Effector memory CD4-positive, alpha-beta T cell (primary cell): Measurements from ENCODE around the gene SMAP1.

Experiments used
- DNase-seq, 3 donors: peaks; one replicate each; pipeline ENCODE4 v3.0.0-alpha.2; 2020
- H3K27ac ChIP-seq: 2 replicates; pipeline ENCODE4 v1.7.0; 2013; ENCODE audit warnings: mild to moderate bottlenecking, low read length, moderate library complexity; ENCODE audit not compliant: insufficient read depth, poor library complexity, severe bottlenecking
- H3K27me3 ChIP-seq: replicated peaks from 2 replicates; pipeline ENCODE4 v1.7.0; 2013; ENCODE audit warnings: mild to moderate bottlenecking, low read length; ENCODE audit not compliant: insufficient read depth, control insufficient read depth, poor library complexity, severe bottlenecking
- H3K36me3 ChIP-seq: 2 replicates; pipeline ENCODE4 v1.7.0; 2013; ENCODE audit warnings: mild to moderate bottlenecking, low read length, moderate library complexity; ENCODE audit not compliant: control insufficient read depth, insufficient read depth
- H3K4me1 ChIP-seq: 2 replicates; pipeline ENCODE4 v1.7.0; 2013; ENCODE audit warnings: low read length, mild to moderate bottlenecking; ENCODE audit not compliant: control insufficient read depth, insufficient read depth, poor library complexity, severe bottlenecking
- H3K4me3 ChIP-seq: 2 replicates; pipeline ENCODE4 v1.7.0; 2013; ENCODE audit warnings: low read length, low read depth, mild to moderate bottlenecking; ENCODE audit not compliant: insufficient read depth, poor library complexity, severe bottlenecking
- H3K9me3 ChIP-seq: 2 replicates; pipeline ENCODE4 v1.7.0; 2013; ENCODE audit warnings: mild to moderate bottlenecking, low read length, moderate library complexity; ENCODE audit not compliant: control insufficient read depth

Gene SMAP1

DNA sequence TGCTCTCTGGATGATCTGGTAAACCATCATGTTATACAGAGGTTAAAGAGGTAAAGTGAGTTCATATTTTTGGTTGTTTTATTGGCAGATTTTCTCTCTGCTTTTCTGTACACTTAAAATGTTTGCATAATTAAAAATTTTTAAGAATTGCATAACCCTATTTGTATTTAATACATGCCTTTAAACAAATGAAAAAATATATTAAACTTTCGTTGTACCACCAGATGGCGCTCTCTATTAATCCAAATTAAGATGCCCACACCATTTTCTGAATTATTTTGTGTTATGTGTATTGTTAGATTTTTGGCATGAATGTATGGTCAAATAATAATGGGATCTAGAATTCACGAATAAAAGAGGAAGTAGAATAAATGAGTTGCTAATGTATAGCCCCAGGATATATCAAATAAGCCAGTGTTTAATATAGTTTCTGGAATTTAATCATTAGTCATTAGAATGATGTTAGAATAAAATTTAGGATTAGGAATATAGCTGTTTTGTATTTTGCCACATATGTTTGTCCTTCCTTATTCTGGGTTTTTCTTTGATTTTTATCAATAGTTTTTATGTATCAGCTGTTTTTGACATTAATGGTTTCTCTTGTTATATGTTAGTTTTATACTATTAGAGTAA lies 38.9 kb downstream of the SMAP1 start:
- Histone ChIP-seq H3K27me3 (no peaks in the 10 kb centered on the region), H3K36me3 (no peaks in the 10 kb centered on the region), H3K4me3 (no peak overlapping the region), H3K4me1 (peaks cover 14% of the 10 kb centered on the region), H3K9me3 (no peaks in the 10 kb centered on the region), H3K27ac (no peak overlapping the region)
- DNase-seq: peak in 1 of 3 donors; percentile 3

DNA sequence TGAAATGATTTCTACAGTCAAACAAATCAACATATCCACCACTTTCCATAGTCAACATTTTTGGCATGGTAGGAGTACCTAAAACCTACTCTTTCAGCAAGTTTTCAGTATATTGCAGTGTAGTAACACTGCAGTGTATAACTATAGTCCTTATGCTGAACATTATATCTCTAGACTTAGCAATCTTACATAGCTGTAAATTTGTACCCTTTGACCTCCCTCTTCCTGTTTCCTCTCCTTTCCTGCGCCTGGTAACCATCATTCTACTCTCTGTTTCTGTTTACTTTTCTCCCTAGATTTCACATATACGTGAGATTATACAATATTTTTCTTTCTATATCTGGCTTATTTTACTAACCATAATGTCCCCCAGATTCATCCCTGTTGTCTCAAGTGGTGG lies 40.2 kb downstream of the SMAP1 start:
- no peaks in the 10 kb centered on the region for H3K27me3 ChIP-seq
- no peak overlapping the region for H3K27ac ChIP-seq
- DNase-seq: no peak
- H3K9me3 ChIP-seq: no peaks in the 10 kb centered on the region
- H3K4me1 ChIP-seq: peaks cover 14% of the 10 kb centered on the region
- no peak overlapping the region for H3K4me3 ChIP-seq
- no peaks in the 10 kb centered on the region for H3K36me3 ChIP-seq

DNA sequence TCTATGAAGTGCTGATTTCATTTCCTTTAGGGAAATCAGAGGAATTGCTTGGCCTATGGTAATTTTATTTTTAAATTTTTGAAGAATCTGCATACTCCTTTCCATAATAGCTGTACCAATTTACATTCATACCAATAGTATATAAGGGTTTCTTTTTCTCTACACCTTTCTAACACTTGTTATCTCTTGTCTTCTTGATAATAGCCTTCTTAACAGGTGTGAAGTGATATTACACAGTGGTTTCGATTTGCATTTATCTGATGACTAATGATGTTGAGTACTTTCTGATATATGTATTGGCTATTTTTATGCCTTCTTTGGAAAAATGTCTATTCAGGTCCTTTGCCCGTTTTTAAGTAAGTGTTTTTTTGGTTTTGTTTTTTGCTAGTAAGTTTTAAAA lies 40.8 kb downstream of the SMAP1 start:
- no peaks in the 10 kb centered on the region for H3K9me3 ChIP-seq
- no peak overlapping the region for H3K27ac ChIP-seq
- no peaks in the 10 kb centered on the region for H3K36me3 ChIP-seq
- H3K4me3 ChIP-seq: no peak overlapping the region
- no peaks in the 10 kb centered on the region for H3K27me3 ChIP-seq
- H3K4me1 ChIP-seq: peaks cover 14% of the 10 kb centered on the region
- DNase-seq: no peak

DNA sequence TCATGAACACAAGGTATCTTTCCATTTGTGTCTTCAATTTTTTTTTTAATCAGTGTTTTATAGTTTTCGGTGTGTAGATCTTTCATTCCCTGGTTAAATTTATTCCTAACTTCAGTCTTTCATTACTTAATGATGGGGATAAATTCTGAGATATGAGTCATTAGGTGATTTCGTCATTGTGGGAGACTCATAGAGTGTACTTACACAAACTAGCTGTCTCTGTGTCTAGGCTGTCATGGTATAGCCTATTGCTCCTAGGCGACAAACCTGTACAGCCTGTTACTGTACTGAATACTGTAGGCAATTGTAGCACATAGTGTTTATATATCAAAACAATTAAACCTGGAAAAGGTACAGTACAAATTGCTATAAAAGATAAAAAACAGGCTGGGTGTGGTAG lies 42.1 kb downstream of the SMAP1 start:
- Histone ChIP-seq H3K27ac (no peak overlapping the region), H3K36me3 (no peaks in the 10 kb centered on the region), H3K4me3 (no peak overlapping the region), H3K9me3 (peaks cover 4% of the 10 kb centered on the region), H3K27me3 (no peaks in the 10 kb centered on the region), H3K4me1 (peaks cover 14% of the 10 kb centered on the region)
- no peak for DNase-seq

DNA sequence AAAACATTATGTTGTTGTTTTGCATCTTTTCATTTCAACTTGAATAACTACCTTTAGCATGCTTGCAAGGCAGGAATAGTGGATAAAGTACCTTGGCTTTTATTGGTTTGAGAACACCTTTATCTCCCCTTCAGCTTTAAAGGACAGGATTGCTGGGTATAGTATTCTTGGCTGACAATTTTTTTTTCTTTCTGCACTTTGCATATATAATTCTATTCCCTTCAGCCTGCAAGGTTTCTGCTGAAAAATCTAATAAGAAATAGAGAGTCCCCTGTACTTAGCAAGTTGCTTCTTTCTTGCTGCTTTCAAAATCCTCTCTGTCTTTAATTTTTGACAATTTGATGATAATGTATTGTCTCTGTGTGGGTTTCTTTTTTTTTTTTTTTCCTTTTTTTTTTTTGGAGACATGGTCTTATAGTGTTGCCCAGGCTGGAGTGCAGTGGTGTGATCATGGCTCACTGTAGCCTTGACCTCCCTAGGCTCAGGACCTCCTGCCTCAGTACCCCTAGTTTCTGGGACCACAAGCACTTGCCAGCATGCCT lies 47.1 kb downstream of the SMAP1 start:
- Histone ChIP-seq H3K4me1 (peaks cover 6% of the 10 kb centered on the region), H3K4me3 (no peak overlapping the region), H3K27ac (no peak overlapping the region), H3K27me3 (no peaks in the 10 kb centered on the region), H3K36me3 (no peaks in the 10 kb centered on the region), H3K9me3 (peaks cover 7% of the 10 kb centered on the region)
- no peak for DNase-seq

DNA sequence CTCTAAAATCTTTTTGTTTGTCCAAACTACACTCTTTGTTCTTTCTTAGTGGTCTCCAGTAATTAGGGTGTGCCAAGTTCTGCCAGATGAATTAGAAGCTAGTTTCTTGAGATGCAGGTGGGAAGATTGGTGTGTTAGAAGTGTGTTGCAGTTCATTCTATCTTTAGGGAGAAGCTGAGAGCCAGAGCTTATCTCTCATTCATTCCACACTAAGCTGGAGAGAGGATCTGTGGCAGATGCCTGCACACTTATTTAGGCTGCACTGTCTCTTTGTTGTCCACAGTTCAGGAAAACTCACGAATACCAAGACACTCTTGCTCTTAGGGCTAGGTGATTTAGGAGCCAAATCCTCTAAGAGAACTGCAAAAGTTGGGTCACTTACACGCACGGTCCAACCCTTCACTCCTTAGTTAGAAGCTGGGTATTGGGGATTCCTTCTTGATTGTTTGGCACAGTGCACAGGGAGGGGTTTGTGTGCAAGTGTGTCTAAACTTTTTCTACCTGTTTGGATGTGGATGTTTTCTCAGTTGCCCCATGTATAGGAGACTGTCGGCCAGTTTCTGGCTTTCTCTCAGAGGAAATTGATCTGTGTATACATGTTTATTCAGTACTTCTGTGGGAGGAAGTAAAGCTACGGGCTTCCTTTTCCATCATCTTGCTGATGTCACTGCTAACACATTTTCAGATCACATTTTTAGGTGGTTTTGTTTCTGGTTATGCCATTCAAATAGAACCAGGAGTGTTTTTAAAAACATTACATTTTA lies 49.5 kb downstream of the SMAP1 start:
- H3K27ac ChIP-seq: no peak overlapping the region
- H3K27me3 ChIP-seq: no peaks in the 10 kb centered on the region
- peaks cover 7% of the 10 kb centered on the region for H3K9me3 ChIP-seq
- H3K36me3 ChIP-seq: no peaks in the 10 kb centered on the region
- DNase-seq: no peak
- H3K4me1 ChIP-seq: peaks cover 6% of the 10 kb centered on the region
- H3K4me3 ChIP-seq: no peak overlapping the region

DNA sequence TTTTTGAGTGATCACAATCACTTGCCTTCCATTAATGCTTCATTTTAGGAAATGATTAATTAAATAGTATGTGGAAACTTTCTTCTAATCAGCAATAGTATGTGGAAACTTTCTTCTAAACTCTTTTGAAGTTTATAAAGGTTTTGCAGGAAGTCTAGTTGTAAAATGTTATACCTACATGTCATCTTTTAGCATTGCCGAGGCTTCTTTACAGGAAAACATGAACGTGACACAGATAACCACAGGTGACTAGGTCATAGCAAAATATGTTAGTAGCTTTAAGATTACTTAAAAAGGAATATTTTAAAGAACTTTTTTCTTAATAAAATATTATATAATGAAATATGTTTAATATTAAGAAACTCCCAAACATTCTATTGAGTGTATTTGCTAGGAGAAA lies 56.8 kb downstream of the SMAP1 start:
- Histone ChIP-seq H3K36me3 (peaks cover 5% of the 10 kb centered on the region), H3K9me3 (no peaks in the 10 kb centered on the region), H3K27me3 (no peaks in the 10 kb centered on the region), H3K27ac (no peak overlapping the region), H3K4me3 (no peak overlapping the region), H3K4me1 (no peaks in the 10 kb centered on the region)
- no peak for DNase-seq

DNA sequence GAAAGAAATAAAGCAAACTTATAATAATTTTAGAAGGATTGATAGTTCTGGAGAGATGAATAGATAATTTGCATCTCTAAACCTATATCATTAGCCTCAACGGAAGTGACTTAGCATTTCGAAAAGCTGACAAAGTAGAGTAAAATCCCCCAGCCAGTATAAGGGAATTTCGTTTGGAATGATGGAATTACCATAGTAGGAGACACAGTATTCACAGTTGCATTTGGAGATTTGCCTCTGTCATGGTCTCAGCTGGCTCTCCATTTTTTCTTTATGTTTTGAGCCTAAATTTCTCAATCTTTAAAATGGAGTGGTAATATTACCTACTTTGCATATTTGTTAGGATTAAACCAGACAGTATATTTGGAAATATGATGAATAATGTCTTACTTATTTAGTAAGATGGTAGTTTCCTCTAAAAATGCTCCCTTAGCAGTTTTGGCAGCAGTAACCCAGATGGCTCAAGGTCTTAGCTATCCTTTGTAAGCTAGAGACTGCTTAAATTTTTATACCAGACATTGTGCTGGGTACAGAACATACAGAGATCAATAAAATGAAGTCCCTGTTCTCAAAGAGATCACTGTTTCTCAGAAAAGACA lies 58.2 kb downstream of the SMAP1 start:
- no peak overlapping the region for H3K27ac ChIP-seq
- H3K27me3 ChIP-seq: no peaks in the 10 kb centered on the region
- DNase-seq: no peak
- no peaks in the 10 kb centered on the region for H3K9me3 ChIP-seq
- H3K4me3 ChIP-seq: no peak overlapping the region
- H3K4me1 ChIP-seq: no peaks in the 10 kb centered on the region
- peaks cover 5% of the 10 kb centered on the region for H3K36me3 ChIP-seq

DNA sequence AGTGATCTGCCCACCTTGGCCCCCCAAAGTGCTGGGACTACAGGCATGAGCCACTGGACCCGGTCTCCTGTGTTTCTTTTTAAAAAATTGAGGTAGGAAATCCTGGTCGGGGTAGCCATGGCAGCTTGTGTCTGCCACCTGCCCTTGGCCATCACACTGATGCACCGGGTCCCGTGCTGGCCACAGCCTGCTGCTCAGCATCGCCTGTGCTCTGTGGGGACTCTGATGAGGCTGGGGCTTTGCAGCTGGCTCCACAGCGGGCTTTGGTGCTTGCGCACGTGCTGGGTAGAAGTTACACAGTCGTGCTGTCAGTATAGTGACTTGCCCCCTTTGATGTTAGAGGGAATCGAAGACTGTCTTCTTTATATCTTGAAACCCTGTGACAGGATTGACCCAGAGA lies 66.7 kb downstream of the SMAP1 start:
- Histone ChIP-seq H3K27me3 (no peaks in the 10 kb centered on the region), H3K36me3 (peaks cover 16% of the 10 kb centered on the region), H3K4me1 (no peaks in the 10 kb centered on the region), H3K4me3 (no peak overlapping the region), H3K27ac (no peak overlapping the region), H3K9me3 (no peaks in the 10 kb centered on the region)
- DNase-seq: no peak

DNA sequence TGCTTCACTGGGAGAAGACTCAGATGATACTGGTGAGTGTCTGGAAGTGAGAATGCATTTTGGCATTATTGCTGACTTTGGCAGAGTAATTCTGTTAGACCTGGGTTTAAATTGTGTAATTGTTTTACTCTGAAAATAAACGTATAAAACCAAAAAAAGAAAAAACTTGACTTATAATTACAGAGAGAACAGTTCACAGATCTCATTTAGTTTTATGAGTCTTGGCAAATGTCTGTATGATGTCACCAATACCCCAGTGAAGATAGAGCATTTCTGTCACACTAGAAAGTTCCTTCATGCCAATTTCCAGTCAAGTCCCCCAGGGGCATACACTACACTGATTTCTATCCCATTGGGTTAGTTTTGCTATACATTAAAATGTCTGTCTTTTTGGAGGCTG lies 67.3 kb downstream of the SMAP1 start:
- DNase-seq: no peak
- Histone ChIP-seq H3K27ac (no peak overlapping the region), H3K36me3 (peaks cover 16% of the 10 kb centered on the region), H3K27me3 (no peaks in the 10 kb centered on the region), H3K4me3 (no peak overlapping the region), H3K9me3 (no peaks in the 10 kb centered on the region), H3K4me1 (no peaks in the 10 kb centered on the region)
